Dermis blood vessel endothelial cell (primary cell): ENCODE results near the gene LDLRAD4. TPM values are rescaled to one million over a fixed set of nuclear protein-coding genes. Genes with fewer than 3 reads are reported as not detected.

Source experiments
- DNase-seq: peaks from one replicate; pipeline ENCODE4 v3.0.0; 2010
- total RNA-seq: library from RNA; depleted of rRNA; stranded (reverse); fragments of >200 nt; gene quantifications from 2 replicates; pipeline ENCODE4 v1.2.3, GENCODE V29; 2014

LDLRAD4 gene
- total RNA-seq, 1 donor from 2014 or later = 20.1 TPM

GRCh38 chr18:13232086-13232917, 13.7 kb downstream of the LDLRAD4 start:
- no peak for DNase-seq

- no peak for DNase-seq
Measured at GRCh38 chr18:13232971-13233786, 14.6 kb downstream of the LDLRAD4 start.

- DNase-seq = no peak
Measured at GRCh38 chr18:13233787-13234783, 15.5 kb downstream of the LDLRAD4 start.

- DNase-seq = peak; percentile 21
Measured at GRCh38 chr18:13235421-13235831, 16.9 kb downstream of the LDLRAD4 start.

- DNase-seq = no peak
Measured at GRCh38 chr18:13235981-13236380, 17.4 kb downstream of the LDLRAD4 start.

GRCh38 chr18:13236411-13236810, 17.9 kb downstream of the LDLRAD4 start:
- no peak for DNase-seq

- DNase-seq = no peak
Measured at GRCh38 chr18:13237073-13237472, 18.5 kb downstream of the LDLRAD4 start.

- DNase-seq = no peak
Measured at GRCh38 chr18:13237641-13238040, 19.1 kb downstream of the LDLRAD4 start.

- no peak for DNase-seq
Measured at GRCh38 chr18:13239171-13239956, 20.8 kb downstream of the LDLRAD4 start.

- no peak for DNase-seq
Measured at GRCh38 chr18:13240060-13240725, 21.6 kb downstream of the LDLRAD4 start.

GRCh38 chr18:13241083-13241892, 22.7 kb downstream of the LDLRAD4 start:
- DNase-seq = no peak

- no peak for DNase-seq
Measured at GRCh38 chr18:13241893-13242175, 23.3 kb downstream of the LDLRAD4 start.

- DNase-seq = no peak
Measured at GRCh38 chr18:13242797-13243196, 24.2 kb downstream of the LDLRAD4 start.

- no peak for DNase-seq
Measured at GRCh38 chr18:13243363-13243762, 24.8 kb downstream of the LDLRAD4 start.

GRCh38 chr18:13244135-13244534, 25.6 kb downstream of the LDLRAD4 start:
- no peak for DNase-seq

- DNase-seq = no peak
Measured at GRCh38 chr18:13245481-13246000, 27.0 kb downstream of the LDLRAD4 start.

- no peak for DNase-seq
Measured at GRCh38 chr18:13246121-13246520, 27.6 kb downstream of the LDLRAD4 start.

- DNase-seq = no peak
Measured at GRCh38 chr18:13246591-13246990, 28.0 kb downstream of the LDLRAD4 start.

GRCh38 chr18:13247506-13247905, 28.9 kb downstream of the LDLRAD4 start:
- no peak for DNase-seq
